ENCODE results near the gene HHAT.
"Not testable (repeated sequence)": the region's sequence is repeated elsewhere in the genome, so short reads cannot be mapped to it uniquely, and the experiment has no call there.

The HHAT gene

DNA sequence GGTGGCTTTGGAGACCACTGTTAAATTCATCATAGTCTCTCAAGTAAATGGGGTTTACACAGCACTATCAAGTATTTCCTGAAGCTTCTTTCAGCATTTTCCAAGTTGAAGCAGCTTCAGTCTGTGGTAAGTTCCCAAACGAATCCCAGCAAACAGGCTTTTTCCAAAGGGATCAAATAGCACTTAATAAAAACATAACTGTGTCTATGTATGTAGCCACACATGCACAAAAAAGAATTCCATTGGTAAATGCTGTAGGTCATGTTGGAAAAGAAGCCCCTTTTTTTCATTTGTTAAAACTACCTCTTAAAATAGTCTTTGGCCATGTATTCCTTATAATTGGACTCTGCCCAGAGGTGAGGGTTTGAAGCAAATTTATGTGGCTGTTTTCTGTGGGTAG is 69.8 kb downstream of the HHAT start:
- in situ Hi-C loops (cut with MboI; ENCODE audit: low sequenced_read_pairs, unreplicated experiment) = no loop called here
- DNase-seq (ENCODE audit: low spot score) = no peak
- no peak for TF ChIP-seq CTCF (IDR thresholded peaks at IDR 0.05; ENCODE audit: borderline replicate concordance, control extremely low read depth, extremely low read depth, insufficient read depth, missing control alignments)

DNA sequence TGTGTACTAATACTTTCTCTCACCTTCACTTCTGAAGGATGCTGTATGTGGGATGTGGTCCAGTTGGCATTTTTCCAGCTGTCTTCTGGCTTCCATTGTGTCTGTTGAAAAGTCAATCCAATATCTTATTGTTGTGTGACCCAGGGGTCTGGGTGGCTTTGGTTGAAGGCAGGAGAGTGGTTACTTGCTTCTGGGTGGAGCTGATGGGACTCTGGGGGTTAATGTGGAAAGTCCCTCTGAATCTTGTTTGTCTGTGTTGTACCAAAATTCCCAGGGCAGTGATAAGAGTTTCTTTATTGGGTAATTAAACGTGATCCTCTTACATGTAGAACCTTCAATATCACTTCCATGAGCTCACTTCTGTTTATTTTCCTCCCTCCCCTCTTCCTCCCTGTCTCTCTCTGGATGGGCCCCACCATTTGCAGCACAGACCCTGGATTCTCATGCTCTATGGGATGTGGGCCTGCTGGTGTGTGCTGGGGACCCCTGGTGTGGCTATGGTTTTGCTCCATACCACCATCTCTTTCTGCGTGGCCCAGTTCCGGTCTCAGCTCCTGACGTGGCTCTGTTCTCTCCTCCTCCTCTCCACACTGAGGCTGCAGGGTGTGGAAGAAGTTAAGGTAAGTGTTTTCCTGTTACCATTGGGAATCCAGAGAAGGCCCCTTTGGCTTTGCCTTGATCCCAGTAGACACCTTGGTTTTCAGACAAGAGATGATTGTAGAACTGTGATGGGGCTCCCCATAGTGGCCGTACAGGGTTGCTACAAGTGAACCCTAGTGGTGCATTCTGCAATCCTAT is 71.5 kb downstream of the HHAT start:
- in situ Hi-C loops (cut with MboI; ENCODE audit: low sequenced_read_pairs, unreplicated experiment) = loop anchor here (25.0 kb wide), 1 partner anchor 737 kb away; the partner anchor contains the start of gene KCNH1
- DNase-seq (ENCODE audit: low spot score) = peak; percentile 65
- TF ChIP-seq CTCF (IDR thresholded peaks at IDR 0.05; ENCODE audit: borderline replicate concordance, control extremely low read depth, extremely low read depth, insufficient read depth, missing control alignments) = peak; percentile 78

GRCh38 chr1:210402560-210402959 is 73.9 kb downstream of the HHAT start:
- no peak for TF ChIP-seq CTCF (IDR thresholded peaks at IDR 0.05; ENCODE audit: borderline replicate concordance, control extremely low read depth, extremely low read depth, insufficient read depth, missing control alignments)
- in situ Hi-C loops (cut with MboI; ENCODE audit: low sequenced_read_pairs, unreplicated experiment) = loop anchor here (25.0 kb wide), 1 partner anchor 735 kb away; the partner anchor contains the start of gene KCNH1
- DNase-seq (ENCODE audit: low spot score) = no peak

- in situ Hi-C loops (cut with MboI; ENCODE audit: low sequenced_read_pairs, unreplicated experiment) = loop anchor here (25.0 kb wide), 1 partner anchor 732 kb away; the partner anchor contains the start of gene KCNH1
- DNase-seq (ENCODE audit: low spot score) = no peak
- TF ChIP-seq CTCF (IDR thresholded peaks at IDR 0.05; ENCODE audit: borderline replicate concordance, control extremely low read depth, extremely low read depth, insufficient read depth, missing control alignments) = no peak
Observed at GRCh38 chr1:210405316-210405715, 76.6 kb downstream of the HHAT start.

DNA sequence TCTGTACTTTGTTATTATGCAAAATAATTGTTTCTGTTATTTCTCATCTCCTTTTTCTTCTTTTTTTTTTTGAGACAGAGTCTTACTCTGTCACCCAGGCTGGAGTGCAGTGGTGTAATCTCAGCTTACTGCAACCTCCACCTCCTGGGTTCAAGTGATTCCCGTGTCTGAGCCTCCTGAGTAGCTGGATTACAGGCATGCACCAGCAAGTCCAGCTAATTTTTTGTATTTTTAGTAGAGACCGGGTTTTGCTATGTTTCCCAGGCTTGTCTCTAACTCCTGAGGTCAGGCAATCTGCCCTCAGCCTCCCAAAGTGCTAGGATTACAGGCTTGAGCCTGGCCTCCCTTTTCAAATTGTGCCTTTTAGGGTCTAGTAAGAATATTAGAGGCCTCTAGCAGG is 77.6 kb downstream of the HHAT start:
- in situ Hi-C loops (cut with MboI; ENCODE audit: low sequenced_read_pairs, unreplicated experiment) = loop anchor here (25.0 kb wide), 1 partner anchor 731 kb away; the partner anchor contains the start of gene KCNH1
- DNase-seq (ENCODE audit: low spot score) = not testable (repeated sequence)

GRCh38 chr1:210407207-210407886 is 78.6 kb downstream of the HHAT start:
- TF ChIP-seq CTCF (IDR thresholded peaks at IDR 0.05; ENCODE audit: borderline replicate concordance, control extremely low read depth, extremely low read depth, insufficient read depth, missing control alignments) = peak; percentile 84
- in situ Hi-C loops (cut with MboI; ENCODE audit: low sequenced_read_pairs, unreplicated experiment) = loop anchor here (25.0 kb wide), 1 partner anchor 730 kb away; the partner anchor contains the start of gene KCNH1
- DNase-seq (ENCODE audit: low spot score) = peak; percentile 67

DNA sequence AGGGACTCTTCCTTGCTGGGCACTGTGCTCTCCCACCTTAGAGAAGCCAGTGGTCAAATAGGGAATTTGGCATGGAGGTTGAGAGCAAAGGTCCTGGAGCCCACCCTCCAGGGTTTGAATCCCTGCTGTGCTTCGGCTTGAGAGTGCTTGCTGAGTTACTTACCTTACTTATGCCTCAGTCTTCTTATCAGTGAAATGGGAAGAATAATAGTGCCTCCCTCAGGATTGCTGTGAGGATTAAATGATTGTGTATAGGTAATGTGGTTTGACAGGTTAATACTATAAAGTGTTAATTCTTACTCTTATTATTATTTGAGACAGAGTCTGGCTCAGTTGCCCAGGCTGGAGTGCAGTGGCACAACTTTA is 79.2 kb downstream of the HHAT start:
- DNase-seq (ENCODE audit: low spot score) = no peak
- in situ Hi-C loops (cut with MboI; ENCODE audit: low sequenced_read_pairs, unreplicated experiment) = loop anchor here (25.0 kb wide), 1 partner anchor 729 kb away; the partner anchor contains the start of gene KCNH1
- TF ChIP-seq CTCF (IDR thresholded peaks at IDR 0.05; ENCODE audit: borderline replicate concordance, control extremely low read depth, extremely low read depth, insufficient read depth, missing control alignments) = no peak

Data from GM13976 (cell line).